Measurements from ENCODE around the gene BRD9. TPM values are rescaled to one million over a fixed set of nuclear protein-coding genes. Genes with fewer than 3 reads are reported as not detected.

The BRD9 gene
- total and polyA plus RNA-seq, 9 of the 15 experiments (the other 6 are each of a cell fraction or from before 2014, with no cell fraction given) = 2.4 to 68.7 (median 44.9) TPM

GRCh38 chr5:902129-902916 lies 9.7 kb upstream of the BRD9 start:
- Histone ChIP-seq H3K79me2 (ENCODE audit: control insufficient read depth, insufficient read depth, low read length) (no peaks in the 10 kb centered on the region), H3K27ac (ENCODE audit: extremely low read depth, low read depth, low read length) (no peak overlapping the region), H4K20me1 (replicated peaks; ENCODE audit: control insufficient read depth, insufficient read depth, low read length) (no peaks in the 10 kb centered on the region), H2AFZ (ENCODE audit: low read depth, low read length) (no peak overlapping the region), H3K9ac (ENCODE audit: insufficient read depth in 1 of 2, low read depth in 2 of 2, low read length in 2 of 2) (no peak overlapping the region), H3K4me2 (ENCODE audit: insufficient read depth, low read length) (no peak overlapping the region), H3K4me1 (replicated peaks in 1 of 2; ENCODE audit: control insufficient read depth in 2 of 2, insufficient read depth in 2 of 2, low read length in 2 of 2) (no peaks in the 10 kb centered on the region), H3K9me1 (ENCODE audit: control insufficient read depth, insufficient read depth, low read length) (no peaks in the 10 kb centered on the region), H3K4me3 (no peak overlapping the region), H3K27me3 (ENCODE audit: control insufficient read depth in 2 of 2, insufficient read depth in 2 of 2, low read length in 2 of 2) (no peaks in the 10 kb centered on the region), H3K9me3 (replicated peaks; ENCODE audit: control insufficient read depth, insufficient read depth, low read depth, low read length) (no peaks in the 10 kb centered on the region), H3K36me3 (ENCODE audit: control insufficient read depth, insufficient read depth, low read length) (peaks cover 72% of the 10 kb centered on the region)
- DNase-seq (ENCODE audit: extremely low read depth in 1 of 4, low spot score in 3 of 4) (no peak), FAIRE-seq (peak; percentile 35), ATAC-seq (no peak)
- in situ Hi-C loops (cut with MboI) (no loop called here), intact Hi-C loops (cut with micrococcal nuclease) (loop anchor here (2.0 kb wide), 1 partner anchor 232 kb away; no protein-coding TSS in a partner anchor)
- TSS peak; percentile 17 for BruUV-seq (replicated peaks)
- WGBS (ENCODE audit: insufficient coverage, low coverage, missing lambda C conversion rate) = 88% methylated on average over 16 of the region's 16 CpGs
- CTCF ChIA-PET (ENCODE audit: low intra/inter-chr PET ratio) = interaction anchor here (3.1 kb wide), 1 partner anchor 230 kb away, joined by 12 read pairs; no protein-coding TSS in a partner anchor
- POLR2A ChIA-PET = interaction anchor here (1.3 to 1.5 kb wide), 3 partner anchors 10 to 44 kb away, joined by 3 to 5 read pairs (median 3); no protein-coding TSS in a partner anchor
- TF ChIP-seq, protein P1, sequence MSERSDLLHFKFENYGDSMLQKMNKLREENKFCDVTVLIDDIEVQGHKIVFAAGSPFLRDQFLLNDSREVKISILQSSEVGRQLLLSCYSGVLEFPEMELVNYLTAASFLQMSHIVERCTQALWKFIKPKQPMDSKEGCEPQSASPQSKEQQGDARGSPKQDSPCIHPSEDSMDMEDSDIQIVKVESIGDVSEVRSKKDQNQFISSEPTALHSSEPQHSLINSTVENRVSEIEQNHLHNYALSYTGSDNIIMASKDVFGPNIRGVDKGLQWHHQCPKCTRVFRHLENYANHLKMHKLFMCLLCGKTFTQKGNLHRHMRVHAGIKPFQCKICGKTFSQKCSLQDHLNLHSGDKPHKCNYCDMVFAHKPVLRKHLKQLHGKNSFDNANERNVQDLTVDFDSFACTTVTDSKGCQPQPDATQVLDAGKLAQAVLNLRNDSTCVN (CRISPR knock-in tag; IDR thresholded peaks at IDR 0.05) = no peak
- TF ChIP-seq ZNF12 (CRISPR knock-in tag; IDR thresholded peaks at IDR 0.05) = no peak
- TF ChIP-seq, protein P2, sequence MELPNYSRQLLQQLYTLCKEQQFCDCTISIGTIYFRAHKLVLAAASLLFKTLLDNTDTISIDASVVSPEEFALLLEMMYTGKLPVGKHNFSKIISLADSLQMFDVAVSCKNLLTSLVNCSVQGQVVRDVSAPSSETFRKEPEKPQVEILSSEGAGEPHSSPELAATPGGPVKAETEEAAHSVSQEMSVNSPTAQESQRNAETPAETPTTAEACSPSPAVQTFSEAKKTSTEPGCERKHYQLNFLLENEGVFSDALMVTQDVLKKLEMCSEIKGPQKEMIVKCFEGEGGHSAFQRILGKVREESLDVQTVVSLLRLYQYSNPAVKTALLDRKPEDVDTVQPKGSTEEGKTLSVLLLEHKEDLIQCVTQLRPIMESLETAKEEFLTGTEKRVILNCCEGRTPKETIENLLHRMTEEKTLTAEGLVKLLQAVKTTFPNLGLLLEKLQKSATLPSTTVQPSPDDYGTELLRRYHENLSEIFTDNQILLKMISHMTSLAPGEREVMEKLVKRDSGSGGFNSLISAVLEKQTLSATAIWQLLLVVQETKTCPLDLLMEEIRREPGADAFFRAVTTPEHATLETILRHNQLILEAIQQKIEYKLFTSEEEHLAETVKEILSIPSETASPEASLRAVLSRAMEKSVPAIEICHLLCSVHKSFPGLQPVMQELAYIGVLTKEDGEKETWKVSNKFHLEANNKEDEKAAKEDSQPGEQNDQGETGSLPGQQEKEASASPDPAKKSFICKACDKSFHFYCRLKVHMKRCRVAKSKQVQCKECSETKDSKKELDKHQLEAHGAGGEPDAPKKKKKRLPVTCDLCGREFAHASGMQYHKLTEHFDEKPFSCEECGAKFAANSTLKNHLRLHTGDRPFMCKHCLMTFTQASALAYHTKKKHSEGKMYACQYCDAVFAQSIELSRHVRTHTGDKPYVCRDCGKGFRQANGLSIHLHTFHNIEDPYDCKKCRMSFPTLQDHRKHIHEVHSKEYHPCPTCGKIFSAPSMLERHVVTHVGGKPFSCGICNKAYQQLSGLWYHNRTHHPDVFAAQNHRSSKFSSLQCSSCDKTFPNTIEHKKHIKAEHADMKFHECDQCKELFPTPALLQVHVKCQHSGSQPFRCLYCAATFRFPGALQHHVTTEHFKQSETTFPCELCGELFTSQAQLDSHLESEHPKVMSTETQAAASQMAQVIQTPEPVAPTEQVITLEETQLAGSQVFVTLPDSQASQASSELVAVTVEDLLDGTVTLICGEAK (IDR thresholded peaks at IDR 0.05) = no peak
- TF ChIP-seq, protein P2 (CRISPR knock-in tag; IDR thresholded peaks at IDR 0.05) = no peak
- no peak for TF ChIP-seq NKRF (IDR thresholded peaks at IDR 0.05; ENCODE audit: borderline replicate concordance)
- TF ChIP-seq TRIM24 (IDR thresholded peaks at IDR 0.05) = no peak
- no peak for TF ChIP-seq SMAD1 (IDR thresholded peaks at IDR 0.05; ENCODE audit: low read depth, low read length, partially characterized antibody)
- no peak for TF ChIP-seq TAF7 (tag; IDR thresholded peaks at IDR 0.05)
- no peak for TF ChIP-seq RAD51 (IDR thresholded peaks at IDR 0.05; ENCODE audit: borderline replicate concordance, low read depth)

All from K562 (cell line).